HG03139 (cell line): ENCODE data around the gene ATXN10.
"Not testable (repeated sequence)": the region's sequence is repeated elsewhere in the genome, so short reads cannot be mapped to it uniquely, and the experiment has no call there.

Experiments
- ATAC-seq: cut with Tn5 transposase; IDR thresholded peaks from one replicate; pipeline ENCODE4 v1.9.1; 2021; ENCODE audit not compliant: unreplicated experiment

Gene ATXN10

DNA sequence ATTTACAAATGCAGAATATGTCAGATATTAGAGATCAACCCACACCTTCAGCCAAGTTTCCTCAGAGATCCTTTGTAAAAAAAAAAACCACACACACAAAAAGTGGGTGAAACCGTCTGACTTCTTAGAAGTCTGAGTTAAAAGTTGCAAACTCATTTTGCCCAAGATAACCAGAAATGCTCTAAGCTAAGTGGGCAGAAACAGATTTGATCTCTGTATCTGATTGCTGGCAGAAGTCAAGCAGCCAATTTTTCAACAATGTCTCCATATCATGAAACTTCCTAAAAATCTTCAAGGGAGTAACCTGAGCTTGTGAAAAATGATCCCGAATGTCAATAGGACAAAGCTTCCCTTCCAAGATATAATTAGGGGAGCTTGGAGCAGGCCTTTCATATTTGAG lies 28.6 kb upstream of the ATXN10 start:
- ATAC-seq, result no peak

DNA sequence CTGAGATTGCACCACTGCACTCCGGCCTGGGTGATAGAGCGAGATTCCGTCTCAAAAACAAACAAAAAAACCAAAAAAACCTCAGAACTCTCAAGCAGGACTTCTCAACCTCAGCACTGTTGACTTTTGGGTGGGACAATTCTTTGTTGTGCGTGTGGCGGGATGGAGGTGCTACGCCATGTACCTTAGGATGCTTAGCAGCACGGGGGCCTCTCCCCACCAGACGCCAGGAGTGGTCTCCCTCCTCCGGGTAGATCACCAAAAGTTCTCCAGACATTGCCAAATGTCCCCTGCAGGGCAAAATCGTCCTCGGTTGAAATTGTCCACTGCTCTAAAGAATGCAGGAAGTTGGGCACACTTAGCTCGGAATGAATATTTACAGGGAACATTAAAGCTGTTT lies 26.9 kb upstream of the ATXN10 start:
- ATAC-seq, result no peak

DNA sequence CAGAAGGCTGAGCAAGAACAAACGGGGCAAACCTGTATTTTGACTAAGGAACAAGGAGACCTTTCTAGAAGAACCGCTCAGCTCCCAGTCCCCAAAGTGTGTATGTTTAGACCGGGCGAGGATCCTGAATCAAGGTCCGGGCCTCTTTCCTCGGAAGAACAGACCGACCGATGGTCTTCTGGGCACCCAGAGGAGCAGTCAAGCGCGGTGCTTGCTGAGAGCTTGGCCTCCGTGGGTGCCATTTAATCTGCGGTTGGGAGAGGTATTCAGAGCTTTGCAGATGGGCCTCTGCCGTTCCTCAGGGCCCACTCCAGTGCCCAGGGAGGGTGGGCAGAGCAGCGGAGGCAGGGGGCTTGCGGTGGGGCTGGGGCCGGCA lies 26.5 kb upstream of the ATXN10 start:
- ATAC-seq, result no peak

DNA sequence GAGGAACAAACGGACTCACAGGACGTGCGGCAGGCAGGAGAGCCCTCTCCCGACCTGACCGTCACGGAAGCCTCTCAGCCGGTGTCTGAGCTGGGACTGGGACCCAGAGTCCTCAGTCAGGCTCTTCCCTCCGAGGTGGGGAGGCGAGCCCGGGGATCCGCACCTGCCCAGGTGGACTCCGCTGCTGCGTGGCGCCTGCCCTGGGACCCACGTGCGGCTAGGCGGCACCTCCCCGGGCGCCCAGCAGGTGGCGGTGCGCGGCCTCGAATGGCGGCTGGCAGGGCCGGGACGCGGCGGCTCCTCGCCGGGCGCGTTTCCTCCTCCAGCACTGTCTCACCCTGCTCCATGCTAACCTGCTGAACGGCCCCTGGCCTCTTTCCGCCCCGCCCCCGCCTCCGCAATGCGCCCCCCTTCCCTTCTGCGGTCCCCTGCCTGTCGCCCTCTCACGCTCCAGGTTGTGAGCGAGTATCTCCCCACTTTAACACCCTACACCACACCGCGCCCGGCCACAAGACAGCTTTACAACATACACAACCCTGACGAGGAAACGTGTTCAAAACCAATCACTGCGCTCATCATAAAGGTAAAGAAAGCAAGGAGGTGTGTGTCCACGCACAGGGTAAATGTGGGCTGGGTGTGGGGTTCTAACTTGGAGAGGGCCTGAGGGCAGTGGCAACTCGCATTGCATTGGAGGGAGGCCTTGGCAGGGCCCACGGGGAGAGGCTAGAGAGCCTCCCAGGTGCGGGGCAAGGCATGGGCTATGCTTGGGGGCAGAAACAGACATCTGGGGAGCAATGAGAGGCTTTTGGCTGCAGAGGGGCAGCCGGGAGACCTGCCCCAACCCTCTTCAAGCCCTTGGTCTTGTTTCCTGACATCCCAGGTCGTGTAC lies 25.9 kb upstream of the ATXN10 start:
- no peak for ATAC-seq

DNA sequence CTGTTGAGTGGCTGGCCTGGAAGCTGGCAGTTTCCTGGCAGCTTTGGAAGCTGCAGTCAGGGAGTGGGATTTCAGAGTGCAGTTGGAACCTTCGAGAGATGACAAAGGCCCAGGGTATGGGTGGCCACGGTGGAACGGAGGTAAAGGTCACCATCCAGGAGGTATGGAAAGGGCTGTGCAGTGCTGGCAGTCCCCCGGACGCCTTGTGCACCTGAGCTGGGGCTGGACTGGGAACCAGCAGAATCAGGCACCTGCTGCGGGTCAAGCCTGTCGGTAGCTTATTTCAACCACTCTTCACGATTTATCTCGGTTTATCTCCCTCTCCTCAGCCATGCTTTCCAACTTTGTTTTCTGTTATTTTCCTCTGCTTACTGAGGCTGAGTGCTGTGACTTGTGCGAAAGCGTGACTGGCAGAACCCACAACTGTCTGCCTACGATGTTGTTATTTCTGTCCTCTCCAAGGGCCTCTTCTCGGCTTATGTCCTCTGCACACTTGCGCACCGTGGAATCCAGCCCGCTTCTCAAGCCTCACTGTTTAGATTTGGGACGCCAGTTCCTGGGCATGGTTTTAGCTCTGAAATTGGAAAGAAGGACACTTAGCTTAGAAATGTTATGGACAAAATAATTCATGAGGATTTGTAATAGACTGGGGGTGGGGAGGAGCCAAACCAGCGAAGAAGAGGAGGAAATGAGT lies 24.0 kb upstream of the ATXN10 start:
- ATAC-seq, result no peak

DNA sequence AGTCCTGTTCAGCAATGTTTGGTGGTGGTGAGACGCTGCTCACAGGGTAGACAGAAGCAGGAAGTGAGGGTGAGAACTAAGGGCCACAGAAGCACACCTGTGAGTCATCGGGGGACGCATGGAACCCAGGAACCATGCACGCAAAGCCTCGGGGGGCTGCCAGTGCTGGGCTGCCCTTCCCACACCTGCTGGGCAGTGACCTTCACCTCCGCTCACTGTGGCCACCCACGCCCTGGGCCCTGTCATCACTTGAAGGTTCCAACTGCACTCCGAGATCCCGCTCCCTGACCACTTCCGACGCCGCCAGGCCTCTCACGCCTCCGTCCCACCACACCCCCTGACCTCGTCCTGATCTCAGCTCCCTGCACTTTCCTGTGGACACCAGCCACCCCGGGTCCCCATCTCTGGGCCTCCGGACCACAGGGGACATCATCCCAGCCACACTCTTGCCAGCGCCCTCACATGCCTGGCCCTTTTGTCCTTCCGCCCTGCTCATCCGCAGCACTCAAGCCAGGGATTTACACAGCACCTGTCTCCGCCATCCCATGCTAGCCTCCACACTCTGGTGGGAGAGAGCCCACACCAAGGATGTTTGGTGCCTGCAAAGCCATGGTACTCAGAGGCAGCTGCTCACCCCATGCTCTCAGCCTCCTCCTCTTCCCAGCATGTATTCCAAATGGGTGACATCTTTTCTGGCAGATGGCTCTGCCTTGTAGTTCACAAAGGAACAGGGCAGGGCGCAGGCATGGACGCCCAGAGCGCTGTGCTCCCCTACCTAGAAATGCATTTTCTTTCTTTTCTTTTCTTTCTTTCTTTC lies 23.1 kb upstream of the ATXN10 start:
- no peak for ATAC-seq

DNA sequence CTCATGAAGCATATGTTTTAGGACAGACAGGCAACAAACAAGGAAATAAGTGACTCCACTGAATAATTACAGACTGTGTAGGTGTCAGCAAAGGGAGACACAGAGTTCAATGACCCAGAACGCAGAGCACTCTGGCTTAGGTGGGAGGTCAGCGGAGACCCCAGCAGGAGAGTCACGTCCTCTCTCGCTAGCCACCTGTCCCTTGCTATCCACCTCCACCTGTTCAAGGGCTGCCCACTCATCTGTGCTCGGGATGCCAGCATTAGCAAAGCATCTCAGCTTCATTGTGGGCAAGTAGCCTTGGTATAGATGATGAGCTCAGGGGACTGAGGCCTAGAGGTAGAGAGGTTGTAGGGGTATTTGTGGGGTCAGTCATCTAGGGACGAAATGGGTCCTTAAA lies 21.8 kb upstream of the ATXN10 start:
- no peak for ATAC-seq

DNA sequence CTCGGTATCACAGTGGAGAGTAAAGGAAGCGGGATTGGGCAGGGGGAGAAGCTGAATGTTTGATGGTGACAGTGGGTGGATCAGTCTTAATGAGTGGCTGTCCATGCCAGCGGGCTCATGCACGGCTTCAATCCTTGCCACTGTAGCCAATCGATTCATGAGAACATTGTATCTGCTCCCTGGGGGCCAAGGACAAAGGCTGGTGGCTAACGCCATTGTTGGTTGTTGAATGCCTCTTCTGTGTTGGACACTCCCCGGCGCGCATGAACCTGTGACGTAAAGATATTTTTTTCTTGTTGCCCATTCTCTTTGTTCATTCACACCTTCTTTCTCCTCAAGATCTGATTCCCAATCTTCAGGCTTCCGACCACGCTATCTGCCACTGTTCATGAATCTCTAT lies 20.9 kb upstream of the ATXN10 start:
- no peak for ATAC-seq

DNA sequence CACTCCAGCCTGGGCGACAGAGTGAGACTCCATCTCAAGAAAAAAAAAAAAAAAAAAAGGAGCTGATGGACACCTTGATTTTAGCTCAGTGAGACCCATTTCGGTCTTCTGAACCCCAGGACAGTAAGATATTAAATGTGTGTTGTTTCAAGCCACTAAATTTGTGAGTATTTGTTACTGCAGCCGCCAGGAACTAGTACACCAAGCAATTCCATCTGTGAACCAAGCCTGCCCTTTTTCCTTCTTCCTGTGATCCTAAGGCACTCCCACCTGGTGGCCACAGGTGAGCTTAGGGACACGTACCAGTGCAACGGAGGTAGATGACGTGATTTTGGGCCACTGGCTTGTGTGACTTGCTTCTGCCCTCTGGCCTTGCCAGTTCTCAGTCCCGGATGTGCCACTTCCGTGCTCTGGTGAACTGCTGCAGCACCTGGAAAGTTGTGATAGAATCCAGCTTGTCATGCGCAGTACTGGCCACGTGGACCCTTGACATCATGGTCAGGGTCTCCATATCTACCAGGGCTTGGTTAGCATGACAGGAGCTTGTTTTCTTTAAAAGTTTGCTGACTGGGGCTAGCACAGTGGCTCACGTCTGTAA lies 19.6 kb upstream of the ATXN10 start:
- ATAC-seq, result no peak

DNA sequence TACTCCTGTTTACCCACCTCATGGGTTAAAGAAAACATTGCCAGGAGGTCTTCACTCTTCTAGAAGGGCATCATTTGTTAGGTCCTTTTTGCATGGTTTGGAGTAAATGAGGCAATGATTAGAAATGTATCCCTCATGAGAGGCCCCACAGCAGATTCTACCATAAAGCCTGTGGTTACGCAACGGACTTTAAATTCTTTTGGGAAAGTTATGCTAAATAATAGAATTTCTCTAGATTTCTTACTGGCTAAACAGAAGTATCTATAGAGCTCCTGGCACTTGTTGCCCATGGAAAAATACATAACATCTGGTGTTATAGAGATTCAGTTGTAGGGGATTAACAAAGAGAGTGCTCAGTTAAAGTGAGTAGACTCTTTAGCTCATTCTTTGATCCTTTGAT lies 15.1 kb upstream of the ATXN10 start:
- ATAC-seq, result no peak

DNA sequence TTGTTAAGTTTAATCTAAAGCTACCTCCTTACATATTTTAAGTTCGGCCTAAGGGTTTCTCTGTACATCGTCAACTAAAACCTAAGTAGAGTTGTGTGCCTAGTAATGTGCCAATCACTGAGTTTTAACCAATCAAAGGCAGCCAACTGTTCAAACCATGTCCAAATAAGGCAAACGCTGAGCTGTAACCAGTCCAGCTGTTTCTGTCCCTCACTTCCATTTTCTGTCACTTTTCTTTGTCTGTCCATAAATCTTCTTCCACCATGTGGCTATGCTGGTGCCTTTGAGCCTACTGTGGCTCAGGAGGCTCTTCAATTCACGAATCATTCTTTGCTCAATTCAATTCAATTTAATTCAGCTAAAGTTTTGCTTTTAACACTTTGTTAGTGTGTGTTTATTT lies 13.9 kb upstream of the ATXN10 start:
- no peak for ATAC-seq

DNA sequence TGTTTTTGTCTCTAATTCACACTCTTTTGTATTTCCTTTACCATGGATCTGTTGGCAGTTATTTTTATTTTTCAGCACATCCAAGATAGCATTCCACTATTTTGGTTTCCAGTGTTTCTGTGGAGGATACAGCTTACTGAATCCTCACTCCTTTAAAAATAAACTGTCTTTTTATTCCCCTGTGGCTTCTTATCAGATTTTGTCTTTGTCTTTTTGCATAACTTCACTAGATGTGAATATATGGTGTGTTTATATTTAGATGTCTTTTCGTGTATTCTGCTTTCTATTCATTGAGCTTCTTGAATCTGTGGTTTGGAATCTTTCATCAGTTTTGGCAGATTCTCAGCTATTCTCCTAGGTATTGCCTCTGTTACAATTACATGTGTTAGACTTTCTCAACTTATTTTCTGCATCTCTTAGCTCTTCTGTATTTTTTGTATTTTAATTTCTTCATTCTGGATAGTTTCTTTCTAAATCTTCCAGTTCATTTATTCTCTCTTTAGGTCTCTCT lies 7.4 kb upstream of the ATXN10 start:
- ATAC-seq, result no peak

DNA sequence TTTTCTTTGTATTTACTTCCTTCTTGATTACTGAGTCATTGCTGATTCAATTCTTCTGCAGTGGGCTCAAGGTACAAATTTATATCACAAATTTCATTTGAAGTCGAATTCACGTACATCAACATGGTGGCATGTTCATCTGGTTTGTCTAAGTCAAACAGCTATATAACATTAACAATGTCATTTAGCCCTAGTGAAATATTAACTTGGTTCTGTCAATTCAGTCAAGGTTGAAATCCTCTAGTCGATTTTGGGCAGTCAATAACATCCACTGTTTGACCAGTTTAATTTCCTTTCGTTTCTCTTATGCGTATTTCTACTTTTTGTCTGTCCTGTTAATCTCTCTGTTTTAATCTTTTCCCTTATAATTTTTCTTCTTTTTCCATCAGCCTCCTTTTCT lies 4.1 kb upstream of the ATXN10 start:
- no peak for ATAC-seq

DNA sequence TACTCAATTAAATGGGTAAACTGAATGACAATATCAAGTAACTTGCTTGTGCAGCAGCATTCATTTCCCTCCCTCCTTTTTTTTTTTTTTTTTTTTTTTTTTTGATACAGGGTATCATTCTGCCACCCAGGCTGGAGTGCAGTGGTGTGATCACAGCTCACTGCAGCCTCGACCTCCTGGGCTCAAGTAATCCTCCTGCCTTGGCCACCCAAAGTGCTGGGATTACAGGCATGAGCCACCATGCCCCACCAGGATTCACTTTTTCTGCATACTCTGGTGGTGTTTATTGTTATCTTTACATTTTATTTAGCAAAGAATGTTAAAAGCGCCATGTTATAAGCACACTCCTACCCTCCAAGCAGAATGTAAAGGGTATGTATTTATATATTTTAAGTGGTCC lies 1.3 kb upstream of the ATXN10 start:
- ATAC-seq, result not testable (repeated sequence)

DNA sequence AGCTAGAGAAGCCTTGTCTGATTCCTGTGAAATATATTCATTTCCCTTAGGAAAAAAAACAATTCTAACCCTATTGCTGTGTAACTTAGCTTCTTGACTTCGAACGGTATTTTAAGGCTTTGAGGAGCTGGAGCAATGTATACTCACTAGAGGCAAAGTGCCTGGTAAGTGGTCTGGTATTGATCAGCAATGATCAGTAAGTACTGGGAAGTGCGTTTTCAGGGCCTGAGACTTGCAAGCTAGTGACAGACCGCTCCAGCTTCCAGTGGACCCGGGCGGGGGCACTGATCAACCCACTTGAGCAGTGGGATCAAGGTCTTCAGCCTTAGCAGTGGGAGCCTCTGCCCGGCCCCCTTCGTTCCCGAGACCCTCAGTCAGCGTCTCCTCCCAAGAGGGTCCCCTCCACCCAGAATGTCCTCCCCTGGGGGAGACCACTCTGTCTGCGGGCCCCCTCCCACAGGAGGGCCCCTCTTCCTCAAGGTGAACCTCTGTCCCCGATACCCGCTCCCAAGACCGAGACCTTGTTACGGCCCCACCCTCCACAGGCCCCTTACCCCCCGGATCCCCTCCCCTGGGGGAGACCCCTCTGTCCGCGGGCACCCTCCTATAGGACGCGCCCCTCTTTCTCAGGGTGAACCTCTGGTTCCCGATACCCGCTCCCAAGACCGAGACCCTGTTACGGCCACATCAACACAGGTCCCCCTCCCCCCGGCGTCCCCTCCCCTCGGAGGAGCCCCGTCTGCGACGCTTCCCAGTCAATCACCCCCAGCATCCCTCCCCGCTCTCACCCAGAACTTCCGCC lies 452 bp upstream of the ATXN10 start:
- no peak for ATAC-seq

DNA sequence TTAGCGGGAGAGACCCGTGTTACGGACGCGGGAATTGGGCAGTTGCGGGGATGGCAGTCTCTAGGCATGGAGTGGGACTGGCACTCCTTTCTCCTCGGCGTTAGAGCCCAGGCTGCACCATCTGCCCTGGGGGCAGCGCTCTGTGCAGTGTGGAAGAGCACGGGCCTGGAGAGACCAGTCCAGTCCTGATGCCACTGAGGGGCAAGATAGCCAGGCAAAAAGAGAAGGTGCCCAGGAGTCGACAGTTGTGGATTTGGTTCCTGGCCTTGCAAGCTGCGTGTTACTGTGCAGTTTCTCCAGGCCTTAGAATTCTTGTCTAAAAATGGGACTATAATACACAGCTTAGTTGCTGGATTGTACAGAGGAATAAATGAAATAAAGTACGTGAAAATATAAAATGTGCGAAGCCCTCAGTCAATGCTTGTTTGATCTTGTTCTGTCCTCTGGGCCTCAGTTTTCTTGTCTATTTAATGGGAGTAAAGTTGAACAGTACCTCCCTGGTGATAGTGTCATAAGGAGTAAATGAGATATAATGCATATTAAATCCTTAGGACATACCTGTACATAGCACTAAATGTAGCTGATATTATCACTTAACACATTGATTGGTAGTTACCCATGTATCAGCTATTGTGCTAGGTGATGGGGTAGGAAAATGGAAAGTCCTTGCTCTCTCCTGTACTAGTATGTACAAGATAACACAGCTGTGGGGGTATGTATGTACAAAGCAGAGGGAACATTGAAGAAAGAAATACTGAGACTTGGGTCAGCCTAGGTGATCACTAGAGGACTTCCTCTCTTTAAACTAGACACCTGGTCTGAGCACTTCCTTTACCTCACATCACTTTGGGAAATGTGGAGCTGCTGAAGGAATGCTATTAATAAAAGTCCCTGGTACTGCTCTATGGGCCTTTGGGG lies 1.2 kb downstream of the ATXN10 start:
- ATAC-seq, result no peak

DNA sequence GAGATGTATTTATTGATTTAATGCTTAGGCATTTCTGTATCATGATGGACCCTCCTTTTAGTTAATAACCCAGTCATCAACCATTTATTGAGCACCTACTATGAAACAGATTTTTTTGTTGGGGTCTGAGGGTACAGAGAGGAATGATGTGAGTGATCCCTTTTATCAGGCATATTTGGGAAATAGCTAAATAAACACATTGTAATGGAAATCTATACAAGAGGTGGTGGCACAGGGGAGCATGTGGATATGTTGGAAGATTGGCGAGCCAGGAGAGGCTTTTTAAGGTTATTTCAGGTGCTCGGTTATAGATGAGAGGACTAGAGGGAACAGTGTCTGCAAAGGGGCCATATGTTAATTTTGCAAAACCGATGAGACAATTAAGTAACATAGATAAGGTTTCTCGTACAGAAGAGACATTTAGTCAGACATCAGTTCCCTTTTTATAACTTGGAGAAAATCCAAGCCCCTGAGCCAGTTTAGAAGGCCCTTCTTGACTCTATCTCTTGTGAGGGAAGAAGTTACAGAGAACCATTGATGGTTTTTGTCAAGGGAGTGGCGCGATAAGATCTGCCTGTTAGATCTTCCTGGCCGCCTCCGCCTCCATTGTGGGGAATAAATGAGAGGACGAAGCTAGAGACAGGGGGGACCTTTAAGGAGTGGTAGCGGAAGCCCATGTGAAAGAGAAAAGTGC lies 2.0 kb downstream of the ATXN10 start:
- ATAC-seq, result no peak

DNA sequence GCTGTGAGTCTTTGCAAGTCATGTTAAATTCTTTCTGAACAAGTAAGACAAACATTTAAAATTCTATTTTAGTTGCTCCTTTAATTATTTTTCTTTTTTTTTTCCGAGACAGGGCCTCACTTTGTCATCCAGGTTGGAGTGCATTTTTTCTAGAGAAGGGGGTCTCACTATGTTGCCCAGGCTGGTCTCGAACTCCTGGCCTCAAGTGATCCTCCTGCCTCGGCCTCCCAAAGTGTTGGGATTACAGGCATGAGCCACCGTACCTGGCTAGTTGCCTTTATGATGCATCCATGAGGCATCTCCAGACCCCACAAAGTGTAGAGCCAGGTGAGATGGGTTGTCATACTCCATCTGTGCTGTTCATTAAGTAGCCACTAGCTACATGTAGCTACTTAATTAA lies 4.4 kb downstream of the ATXN10 start:
- no peak for ATAC-seq

DNA sequence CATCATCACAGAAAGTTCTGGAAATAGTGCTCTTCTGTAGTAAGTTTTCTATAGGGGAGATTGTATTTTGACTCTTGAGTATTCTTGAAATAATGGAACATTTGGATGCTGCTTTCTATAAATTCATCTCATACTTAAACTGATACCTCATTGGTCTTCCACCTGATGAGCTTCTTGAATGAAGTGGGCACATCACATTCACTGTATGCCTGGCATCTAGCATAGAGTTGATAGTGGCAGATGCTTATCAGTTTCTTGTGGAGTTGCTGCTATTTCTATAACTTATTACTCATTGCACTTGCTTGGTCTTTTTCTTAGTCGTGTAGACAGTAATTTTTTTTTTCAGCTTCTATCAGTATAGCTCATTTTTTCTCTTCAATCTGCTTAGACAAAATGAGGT lies 5.4 kb downstream of the ATXN10 start:
- ATAC-seq, result no peak
